C4-2B (cell line): ENCODE results near the gene PGBD5.

Source experiments
- H3K27ac ChIP-seq: fragments of 450-650 bp; 2 replicates; pipeline ENCODE4 v1.5.1; 2017
- CTCF ChIP-seq: fragments of 450-650 bp; conservative IDR thresholded peaks from 2 replicates; pipeline ENCODE4 v1.5.1; 2017; ENCODE audit warnings: mild to moderate bottlenecking
- ZFX ChIP-seq: fragments of 450-650 bp; IDR thresholded peaks from 2 replicates; pipeline ENCODE4 v1.6.1; 2017

PGBD5 gene

GRCh38 chr1:230362949-230363348 lies 63.2 kb downstream of the PGBD5 start:
- TF ChIP-seq ZFX (no peak), CTCF (no peak)
- no peak overlapping the region for H3K27ac ChIP-seq

GRCh38 chr1:230361941-230362340 lies 64.2 kb downstream of the PGBD5 start:
- H3K27ac ChIP-seq = no peak overlapping the region
- TF ChIP-seq ZFX (no peak), CTCF (no peak)

DNA sequence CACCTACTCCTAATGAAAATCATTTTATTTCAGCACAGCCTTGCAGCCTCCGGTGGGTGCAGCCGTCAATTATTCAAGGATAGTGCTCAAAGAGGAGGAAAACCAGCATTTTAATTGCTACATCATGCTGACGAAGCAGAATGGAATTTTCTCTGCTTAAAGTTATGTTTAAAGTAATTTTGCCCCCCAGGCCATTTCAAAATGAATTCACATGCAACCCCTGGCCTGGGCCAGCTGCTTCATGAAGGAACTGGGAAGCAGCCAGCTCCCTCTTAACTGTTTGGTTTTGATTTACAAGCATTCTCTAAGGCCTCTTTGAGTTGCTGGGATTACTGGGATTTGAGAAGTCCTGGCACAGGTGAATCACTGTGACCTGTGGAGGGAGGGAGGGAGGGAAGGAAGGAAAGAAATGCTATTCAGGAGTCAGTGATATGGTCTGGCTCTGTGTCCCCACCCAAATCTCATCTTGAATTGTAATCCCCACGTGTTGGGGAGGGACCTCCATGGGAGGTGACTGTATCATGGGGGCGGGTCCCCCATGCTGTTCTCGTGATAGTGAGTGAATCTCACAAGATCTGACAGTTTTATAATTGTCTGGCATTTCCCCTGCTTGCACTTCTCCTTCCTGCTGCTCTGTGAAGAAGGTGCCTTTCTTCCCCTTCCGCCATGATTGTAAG lies 66.0 kb downstream of the PGBD5 start:
- H3K27ac ChIP-seq = no peak overlapping the region
- no peak for TF ChIP-seq ZFX

DNA sequence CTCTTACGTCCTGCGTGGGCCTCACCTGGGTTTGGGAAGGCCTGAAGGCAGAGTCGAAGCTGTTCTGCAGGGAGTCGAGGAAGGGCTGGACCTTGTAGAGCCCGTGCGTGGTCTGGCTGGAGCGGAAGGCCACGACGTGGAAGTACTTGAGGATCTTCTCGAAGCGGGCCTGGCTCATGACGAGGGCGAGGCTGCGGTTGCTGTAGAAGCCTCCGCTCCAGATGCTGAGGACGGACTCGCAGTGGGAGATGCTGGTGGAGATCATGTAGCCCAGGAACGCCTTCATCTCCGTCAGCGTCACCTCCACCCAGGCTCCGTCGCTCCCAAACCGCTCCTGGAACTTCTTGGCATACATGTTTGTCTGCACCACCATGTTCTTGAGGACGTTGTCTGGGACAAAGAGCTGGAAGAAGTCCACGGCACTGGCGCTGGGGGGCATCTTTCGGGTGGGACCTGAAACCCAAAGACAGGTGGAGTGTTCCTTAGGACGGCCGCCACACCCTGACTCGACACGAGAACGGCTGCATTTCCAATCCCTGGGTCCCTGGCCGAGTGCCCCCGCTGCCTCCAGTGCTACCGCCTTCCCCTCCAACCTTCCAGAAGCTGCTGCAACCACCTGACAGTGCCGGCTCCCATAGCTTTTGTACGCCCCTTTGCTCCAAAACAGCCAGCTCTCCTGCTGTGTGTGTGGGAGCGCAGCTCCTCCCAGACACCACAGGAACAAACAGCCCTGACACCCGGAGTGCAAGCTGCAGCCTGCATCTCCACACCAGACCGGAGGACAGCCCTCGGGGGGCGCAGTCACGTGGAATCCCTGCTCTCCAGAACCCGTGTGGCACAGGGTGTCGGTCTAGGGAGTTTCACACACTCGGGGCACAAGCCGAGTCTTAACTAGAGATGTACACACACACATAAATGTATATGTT lies 69.0 kb downstream of the PGBD5 start:
- no peak for TF ChIP-seq ZFX
- TF ChIP-seq CTCF = no peak
- H3K27ac ChIP-seq = no peak overlapping the region

GRCh38 chr1:230356190-230356589 lies 69.9 kb downstream of the PGBD5 start:
- no peak for TF ChIP-seq ZFX
- TF ChIP-seq CTCF = no peak
- no peak overlapping the region for H3K27ac ChIP-seq

GRCh38 chr1:230355594-230355993 lies 70.5 kb downstream of the PGBD5 start:
- TF ChIP-seq CTCF (no peak), ZFX (no peak)
- H3K27ac ChIP-seq = no peak overlapping the region

DNA sequence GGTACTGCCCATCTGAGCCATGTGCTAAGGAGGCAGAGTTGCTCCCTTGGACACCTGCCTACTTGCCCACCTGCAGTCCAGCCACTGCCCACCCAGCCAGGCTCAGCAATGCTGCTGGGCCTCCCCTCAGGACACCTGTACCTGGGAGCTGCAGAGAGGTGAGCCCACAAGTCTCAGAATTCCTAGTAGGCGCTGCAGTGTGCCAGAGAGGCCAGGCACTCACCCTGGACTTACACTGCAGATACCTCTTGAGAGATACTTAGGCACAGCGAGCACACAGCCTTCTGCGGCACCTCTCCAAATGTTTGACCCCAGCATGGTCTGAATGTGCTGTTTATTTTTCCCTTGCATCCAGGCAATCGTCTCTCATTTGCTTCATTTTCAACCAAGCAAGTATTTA lies 71.0 kb downstream of the PGBD5 start:
- TF ChIP-seq CTCF = no peak
- no peak for TF ChIP-seq ZFX
- no peak overlapping the region for H3K27ac ChIP-seq

- H3K27ac ChIP-seq = no peak overlapping the region
- TF ChIP-seq CTCF = no peak
- TF ChIP-seq ZFX = no peak
Observed at GRCh38 chr1:230354005-230354404, 72.1 kb downstream of the PGBD5 start.
